Mucosa of descending colon (tissue), 3 donors: ENCODE measurements around the gene SLC66A2. TPM values are rescaled to one million over a fixed set of nuclear protein-coding genes. Genes with fewer than 3 reads are reported as not detected.
"Not testable (repeated sequence)": the region's sequence is repeated elsewhere in the genome, so short reads cannot be mapped to it uniquely, and the experiment has no call there.

Experiments used
- ATAC-seq: fragments of 200-7000 bp; cut with Tn5 transposase; one replicate; pipeline ENCODE4 v1.9.1; 2020; ENCODE audit warnings: mild to moderate bottlenecking, moderate library complexity
- DNase-seq, 3 donors: peaks; one replicate each; pipeline ENCODE4 v3.0.0-alpha.2; 2020
- H3K36me3 ChIP-seq: fragments of 200-600 bp; one replicate; pipeline ENCODE4 v1.8.0; 2021; ENCODE audit warnings: low read depth, mild to moderate bottlenecking
- H3K4me1 ChIP-seq: fragments of 200-600 bp; one replicate; pipeline ENCODE4 v1.8.0; 2021; ENCODE audit warnings: low read depth, mild to moderate bottlenecking
- H3K4me3 ChIP-seq: fragments of 200-600 bp; one replicate; pipeline ENCODE4 v1.8.0; 2021; ENCODE audit warnings: mild to moderate bottlenecking
- H3K9me3 ChIP-seq: fragments of 200-600 bp; one replicate; pipeline ENCODE4 v1.8.0; 2021; ENCODE audit warnings: mild to moderate bottlenecking
- intact Hi-C, 2 donors: fragments of 100-400 bp; cut with DNase I in 1 of 2; cut with micrococcal nuclease in 1 of 2; formaldehyde crosslinking; loops; one replicate each; pipeline versions ENCODE4 v1.11.0 to v1.11.1; 2022; cut with DNase I, micrococcal nuclease
- total RNA-seq, 3 donors: library from RNA; stranded (reverse); fragmentation: NEBNext Ultra II Directional in 2 of 3; extraction: Animal tissue kit (Norgen Biotek cat#: 25700) in 2 of 3; gene quantifications; one replicate each; pipeline versions ENCODE4 v1.2.1 to v1.2.4, GENCODE V29; 2021 to 2023
- TF ChIP-seq, protein P1 (sequence below): fragments of 200-600 bp; IDR thresholded peaks from one replicate; pipeline ENCODE4 v1.8.0; 2022; ENCODE audit warnings: antibody characterized with exemption, mild to moderate bottlenecking
- donor health status: DM: no; HTN: no; CAD: no; lungs with moderate emphysema.
- donor health status: DM: no; HTN: no; CAD: no.
- donor health status: DM: no; HTN: yes; CAD: no.

The SLC66A2 gene
- total RNA-seq, 3 donors from 2014 or later: 54.5 to 90.1 (median 68.6) TPM

DNA sequence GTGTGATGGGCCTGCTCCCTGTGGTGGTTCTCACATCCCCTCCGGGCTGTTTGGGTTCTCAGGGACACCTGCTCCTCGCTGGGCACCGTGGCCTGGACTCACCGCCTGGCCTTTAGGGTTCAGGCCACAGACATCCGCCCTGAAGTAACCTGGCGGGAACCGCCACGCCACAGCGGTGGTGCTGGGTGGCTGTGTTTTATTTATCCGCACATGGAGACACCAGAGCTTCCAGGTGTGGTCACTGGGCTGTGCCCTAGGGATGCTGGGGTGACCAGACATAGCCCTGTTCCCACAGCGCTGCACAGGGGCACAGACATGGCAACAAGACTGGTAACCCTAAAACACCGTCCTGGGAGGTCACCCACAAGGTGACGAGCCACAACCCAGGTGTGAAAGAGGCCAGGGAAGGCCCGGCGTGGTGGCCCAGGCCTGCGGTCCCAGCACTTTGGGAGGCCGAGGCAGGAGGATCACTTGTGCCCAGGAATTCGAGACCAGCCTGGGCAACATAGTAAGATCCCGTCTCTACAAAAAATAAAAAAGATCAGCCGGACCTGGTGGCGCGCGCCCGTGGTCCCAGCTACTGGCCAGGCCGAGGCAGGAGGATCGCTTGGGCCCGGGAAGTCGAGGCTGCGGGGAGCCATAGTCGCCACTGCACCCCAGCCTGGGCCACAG is 12.3 kb upstream of the SLC66A2 start:
- TF ChIP-seq, protein P1, sequence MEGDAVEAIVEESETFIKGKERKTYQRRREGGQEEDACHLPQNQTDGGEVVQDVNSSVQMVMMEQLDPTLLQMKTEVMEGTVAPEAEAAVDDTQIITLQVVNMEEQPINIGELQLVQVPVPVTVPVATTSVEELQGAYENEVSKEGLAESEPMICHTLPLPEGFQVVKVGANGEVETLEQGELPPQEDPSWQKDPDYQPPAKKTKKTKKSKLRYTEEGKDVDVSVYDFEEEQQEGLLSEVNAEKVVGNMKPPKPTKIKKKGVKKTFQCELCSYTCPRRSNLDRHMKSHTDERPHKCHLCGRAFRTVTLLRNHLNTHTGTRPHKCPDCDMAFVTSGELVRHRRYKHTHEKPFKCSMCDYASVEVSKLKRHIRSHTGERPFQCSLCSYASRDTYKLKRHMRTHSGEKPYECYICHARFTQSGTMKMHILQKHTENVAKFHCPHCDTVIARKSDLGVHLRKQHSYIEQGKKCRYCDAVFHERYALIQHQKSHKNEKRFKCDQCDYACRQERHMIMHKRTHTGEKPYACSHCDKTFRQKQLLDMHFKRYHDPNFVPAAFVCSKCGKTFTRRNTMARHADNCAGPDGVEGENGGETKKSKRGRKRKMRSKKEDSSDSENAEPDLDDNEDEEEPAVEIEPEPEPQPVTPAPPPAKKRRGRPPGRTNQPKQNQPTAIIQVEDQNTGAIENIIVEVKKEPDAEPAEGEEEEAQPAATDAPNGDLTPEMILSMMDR: no peak
- H3K36me3 ChIP-seq: no peaks in the 10 kb centered on the region
- H3K4me3 ChIP-seq: no peak overlapping the region
- ATAC-seq (no peak), DNase-seq (peak; percentile 19 to 62 (median 60))
- H3K4me1 ChIP-seq: peaks cover 51% of the 10 kb centered on the region
- intact Hi-C loops: no loop called here
- H3K9me3 ChIP-seq: no peaks in the 10 kb centered on the region

DNA sequence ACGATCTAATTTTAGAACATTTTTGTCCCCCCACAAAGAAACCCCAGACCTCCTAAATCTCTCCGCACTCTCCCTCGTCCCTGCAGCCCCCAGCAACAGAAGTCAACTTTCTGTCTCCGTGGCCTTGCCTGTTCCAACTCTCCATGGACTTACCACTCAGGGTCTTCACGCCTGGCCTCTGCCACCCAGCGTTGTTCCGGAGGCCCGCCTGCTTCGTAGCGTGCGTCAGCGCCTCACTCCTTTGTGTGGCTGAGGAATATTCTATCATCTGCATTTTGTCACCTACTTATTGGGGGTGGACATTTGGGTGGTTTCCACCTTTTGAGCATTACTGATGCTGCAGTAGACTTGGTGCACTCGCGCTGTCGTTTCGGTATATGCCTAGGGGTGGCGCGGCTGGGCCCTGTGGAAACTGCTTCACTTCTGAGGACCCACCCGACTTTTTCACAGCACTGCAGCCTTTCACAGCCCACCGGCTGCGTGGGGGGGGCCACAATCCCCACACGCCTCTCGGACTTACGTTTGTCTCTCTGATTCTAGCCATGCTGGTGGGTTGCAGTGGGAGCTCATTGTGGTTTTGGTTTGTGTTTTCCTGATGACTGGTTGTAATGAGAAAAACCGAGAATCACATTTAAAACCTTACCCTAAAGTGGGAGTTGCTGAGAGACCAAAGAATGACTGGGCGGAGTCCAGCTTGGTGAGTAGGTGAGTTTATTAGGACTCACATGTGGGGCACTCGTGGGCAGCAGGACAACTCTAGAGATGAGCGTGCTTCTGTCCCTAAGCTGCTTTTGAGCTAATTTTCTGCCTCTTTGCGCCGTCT is 11.6 kb upstream of the SLC66A2 start:
- no peak for ATAC-seq
- Histone ChIP-seq H3K36me3 (no peaks in the 10 kb centered on the region), H3K9me3 (no peaks in the 10 kb centered on the region), H3K4me1 (peaks cover 50% of the 10 kb centered on the region), H3K4me3 (no peak overlapping the region)
- TF ChIP-seq, protein P1: no peak
- intact Hi-C loops: no loop called here
- peak in 2 of 3 donors; percentile 42 to 63 for DNase-seq

DNA sequence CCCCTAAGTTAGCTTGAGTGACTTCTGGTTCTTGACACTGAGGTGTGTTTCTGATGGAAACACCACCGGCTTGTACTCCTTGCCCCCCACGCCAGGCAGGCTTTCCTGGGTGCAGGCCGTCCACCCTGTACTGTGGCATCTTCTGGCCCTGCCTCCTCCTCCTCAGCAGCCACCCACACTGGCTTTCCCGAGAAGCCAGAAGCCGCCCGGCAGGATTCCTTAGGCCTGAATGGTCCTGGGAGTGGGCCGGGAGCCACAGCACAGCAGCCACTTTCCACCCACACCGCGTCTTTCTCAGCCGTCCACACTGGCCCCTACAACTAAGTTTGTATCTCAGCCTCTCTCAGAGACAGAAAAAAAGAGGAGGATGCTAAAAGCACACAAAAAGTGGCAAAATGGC is 10.9 kb upstream of the SLC66A2 start:
- peaks cover 48% of the 10 kb centered on the region for H3K4me1 ChIP-seq
- no peaks in the 10 kb centered on the region for H3K9me3 ChIP-seq
- TF ChIP-seq, protein P1: no peak
- H3K4me3 ChIP-seq: no peak overlapping the region
- intact Hi-C loops: no loop called here
- ATAC-seq: no peak
- no peaks in the 10 kb centered on the region for H3K36me3 ChIP-seq
- peak in 1 of 3 donors; percentile 54 for DNase-seq

DNA sequence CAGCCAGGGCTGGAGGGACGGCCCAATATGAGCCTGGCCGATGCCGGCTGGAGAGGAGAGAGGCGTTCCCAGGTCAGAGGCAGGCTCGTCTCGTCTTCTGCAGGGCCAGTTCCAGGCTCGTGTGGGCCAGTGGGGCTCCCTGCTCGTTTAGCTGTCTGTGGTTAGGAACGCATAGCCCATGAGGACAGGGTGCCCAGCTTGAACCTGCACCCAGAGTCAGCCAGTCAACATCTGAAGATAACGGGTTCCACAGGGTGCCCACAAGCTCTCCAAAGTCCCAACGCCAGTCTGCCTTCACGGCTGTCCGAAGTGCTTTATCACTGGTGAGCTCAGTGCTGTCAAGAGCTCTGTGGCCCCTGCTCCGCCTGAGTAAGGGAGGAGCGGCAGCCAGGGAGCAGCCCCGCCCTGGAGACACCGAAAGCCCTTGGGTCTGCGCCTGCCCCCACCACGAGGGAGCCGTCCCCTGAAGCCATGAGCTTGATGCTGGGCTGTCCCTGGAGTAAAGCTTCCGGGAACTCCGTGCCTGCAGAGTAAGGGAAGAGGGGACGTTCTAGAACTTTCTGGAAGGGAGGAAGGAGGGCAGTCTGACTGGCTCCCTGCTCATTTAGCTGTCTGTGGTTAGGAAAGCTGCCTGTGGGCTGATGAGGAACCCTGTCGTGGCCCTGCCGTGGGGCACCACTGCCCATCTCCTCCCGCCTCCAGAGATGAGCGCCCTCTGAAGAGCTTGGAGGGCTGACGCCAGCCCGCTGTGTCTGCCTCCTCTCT is 10.3 kb upstream of the SLC66A2 start:
- DNase-seq: peak; percentile 60 to 71 (median 67)
- peaks cover 48% of the 10 kb centered on the region for H3K4me1 ChIP-seq
- no peaks in the 10 kb centered on the region for H3K36me3 ChIP-seq
- no peak overlapping the region for H3K4me3 ChIP-seq
- H3K9me3 ChIP-seq: no peaks in the 10 kb centered on the region
- peak; percentile 27 for ATAC-seq
- TF ChIP-seq, protein P1: no peak
- intact Hi-C loops: no loop called here

DNA sequence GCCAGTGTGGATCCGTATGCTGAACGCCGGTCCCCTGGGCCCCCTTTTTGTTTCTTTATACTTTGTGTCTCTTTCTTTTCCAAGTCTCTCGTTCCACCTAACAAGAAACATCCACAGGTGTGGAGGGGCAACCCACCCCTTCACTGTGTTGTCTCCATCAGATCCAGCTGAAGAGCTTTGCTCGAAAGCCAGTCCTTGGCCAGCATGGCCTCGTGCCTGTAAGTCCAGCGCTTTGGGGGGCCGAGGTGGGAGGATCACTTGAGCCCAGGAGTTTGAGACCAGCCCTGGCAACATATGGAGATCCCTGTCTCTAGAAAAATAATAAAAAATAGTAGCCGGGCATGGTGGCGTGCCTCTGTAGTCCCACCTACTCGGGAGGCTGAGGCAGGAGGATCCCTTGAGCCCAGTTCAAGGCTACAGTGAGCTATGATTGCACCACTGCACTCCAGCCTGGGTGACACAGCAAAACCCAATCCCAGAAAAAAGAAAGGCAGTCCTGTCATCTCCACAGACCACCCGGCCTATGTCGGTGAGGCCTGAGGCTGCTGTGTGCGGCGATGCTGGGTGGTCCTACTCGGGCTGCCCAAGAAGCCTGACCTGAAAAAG is 9.6 kb upstream of the SLC66A2 start:
- DNase-seq: peak in 1 of 3 donors; percentile 40
- Histone ChIP-seq H3K4me1 (peaks cover 43% of the 10 kb centered on the region), H3K4me3 (no peak overlapping the region), H3K36me3 (no peaks in the 10 kb centered on the region), H3K9me3 (no peaks in the 10 kb centered on the region)
- no peak for ATAC-seq
- TF ChIP-seq, protein P1: no peak
- intact Hi-C loops: no loop called here

DNA sequence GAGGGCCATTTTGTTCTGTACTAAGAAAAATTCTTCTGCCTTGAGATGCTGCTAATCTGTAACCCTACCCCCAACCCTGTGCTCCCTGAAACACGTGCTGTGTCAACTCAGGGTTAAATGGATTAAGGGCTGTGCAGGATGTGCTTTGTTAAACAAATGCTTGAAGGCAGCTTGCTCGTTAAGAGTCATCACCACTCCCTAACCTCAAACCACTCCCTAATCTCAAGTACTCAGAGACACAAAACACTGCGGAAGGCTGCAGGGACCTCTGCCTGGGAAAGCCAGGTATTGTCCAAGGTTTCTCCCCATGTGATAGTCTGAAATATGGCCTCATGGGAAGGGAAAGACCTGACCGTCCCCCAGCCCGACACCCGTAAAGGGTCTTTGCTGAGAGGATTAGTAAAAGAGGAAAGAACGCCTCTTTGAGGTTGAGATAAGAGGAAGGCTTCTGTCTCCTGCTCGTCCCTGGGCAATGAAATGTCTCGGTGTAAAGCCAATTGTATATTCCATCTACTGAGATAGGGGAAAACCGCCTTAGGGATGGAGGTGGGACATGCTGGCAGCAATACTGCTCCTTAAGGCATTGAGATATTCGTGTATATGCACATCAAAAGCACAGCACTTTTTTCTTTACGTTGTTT is 8.8 kb upstream of the SLC66A2 start:
- ATAC-seq (peak; percentile 9), DNase-seq (peak; percentile 56 to 67 (median 65))
- peaks cover 42% of the 10 kb centered on the region for H3K4me1 ChIP-seq
- intact Hi-C loops, H3K4me3 ChIP-seq, H3K9me3 ChIP-seq, H3K36me3 ChIP-seq: not testable (repeated sequence)
